CD4-positive, alpha-beta T cell treated with Interferon gamma for 1 hour (primary cell): Measurements from ENCODE around the gene ALAS1.

ENCODE experiments used
- DNase-seq: peaks from one replicate; pipeline ENCODE4 v3.0.0-alpha.2; 2020

ALAS1 gene

DNA sequence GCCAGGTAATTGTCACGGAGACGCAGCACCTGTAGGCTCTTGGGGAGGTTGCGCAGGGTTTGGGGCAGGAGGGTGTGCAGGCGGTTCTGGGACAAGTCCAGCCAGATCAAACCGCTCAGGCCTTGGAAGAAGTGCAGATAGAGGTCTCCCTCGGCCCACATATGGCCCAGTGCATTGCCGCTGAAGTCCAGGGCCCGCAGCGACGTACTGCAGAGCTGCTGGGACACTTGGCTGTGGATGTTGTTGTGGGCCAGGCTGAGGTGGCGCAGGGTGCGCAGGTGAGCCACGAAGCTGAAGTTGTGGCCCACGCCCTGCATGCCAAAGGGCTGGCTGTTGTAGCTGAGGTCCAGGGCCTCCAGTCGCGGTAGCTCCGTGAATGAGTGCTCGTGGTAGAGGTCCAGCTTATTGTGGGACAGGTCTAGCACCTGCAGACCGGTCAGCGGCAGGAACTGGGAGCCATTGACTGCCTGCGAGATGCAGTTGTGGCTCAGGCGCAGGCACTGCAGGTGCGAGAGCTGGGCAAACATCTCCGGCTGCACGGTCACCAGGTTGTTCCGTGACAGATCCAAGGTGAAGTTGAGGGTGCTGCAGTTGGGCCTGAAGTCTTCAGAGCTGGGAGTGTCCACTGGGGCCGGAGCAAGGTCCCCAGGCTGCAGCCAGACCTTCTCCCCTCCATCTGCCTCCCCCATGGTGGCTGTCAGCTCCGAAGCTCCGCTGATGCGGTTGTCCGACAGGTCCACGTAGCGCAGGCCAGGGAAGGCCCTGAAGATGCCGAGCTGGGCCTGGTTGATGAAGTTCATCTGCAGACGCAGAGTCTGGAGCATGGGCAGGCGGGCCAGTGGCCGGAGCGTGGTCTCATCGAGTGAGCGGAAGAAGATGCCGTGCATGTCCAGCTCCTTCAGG, 24.6 kb downstream of the ALAS1 start:
- DNase-seq, result no peak

DNA sequence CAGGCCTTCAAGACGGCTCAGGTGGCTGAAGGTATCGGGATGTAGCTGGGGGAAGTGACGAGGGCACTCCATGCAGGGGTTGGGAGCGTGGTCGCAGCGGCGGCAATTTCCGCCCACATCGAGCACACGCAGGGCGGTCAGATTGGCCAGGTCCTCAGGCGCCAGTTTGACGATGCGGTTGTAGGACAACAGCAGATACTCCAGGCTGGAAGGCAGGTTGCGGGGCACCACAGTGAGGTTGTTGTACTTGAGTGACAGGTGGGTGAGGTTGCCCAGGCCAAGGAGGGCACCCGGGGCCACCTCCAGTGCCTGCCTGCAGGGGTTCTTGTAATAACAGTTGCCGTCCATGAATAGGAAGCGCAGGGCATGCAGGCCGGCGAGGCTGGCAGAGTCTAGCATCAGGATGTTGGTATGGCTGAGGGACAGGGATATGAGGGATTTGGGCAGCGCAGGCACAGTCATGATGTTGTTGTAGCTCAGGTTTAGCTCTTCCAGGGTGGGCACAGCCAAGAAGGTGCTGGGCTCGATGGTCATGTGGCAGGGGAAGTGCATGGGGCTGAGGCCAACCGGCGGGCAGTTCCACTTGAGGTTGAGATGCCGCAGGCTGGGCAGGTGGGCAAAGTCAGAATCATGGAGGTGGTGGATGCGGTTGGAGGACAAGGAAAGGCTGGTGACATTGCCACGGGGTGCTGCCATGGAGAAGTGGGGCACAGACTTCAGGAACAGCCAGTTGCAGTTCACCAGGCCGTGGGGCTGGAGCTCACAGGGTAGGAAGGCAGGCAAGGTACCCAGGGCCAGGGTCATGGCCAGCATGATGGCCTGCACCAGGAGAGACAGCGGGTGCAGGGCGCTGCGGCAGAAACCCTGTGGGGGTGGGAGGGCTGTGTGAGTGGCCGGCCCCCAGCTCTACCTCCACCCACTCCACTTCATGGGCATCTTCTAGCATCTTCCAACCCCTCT, 25.8 kb downstream of the ALAS1 start:
- DNase-seq, result no peak

DNA sequence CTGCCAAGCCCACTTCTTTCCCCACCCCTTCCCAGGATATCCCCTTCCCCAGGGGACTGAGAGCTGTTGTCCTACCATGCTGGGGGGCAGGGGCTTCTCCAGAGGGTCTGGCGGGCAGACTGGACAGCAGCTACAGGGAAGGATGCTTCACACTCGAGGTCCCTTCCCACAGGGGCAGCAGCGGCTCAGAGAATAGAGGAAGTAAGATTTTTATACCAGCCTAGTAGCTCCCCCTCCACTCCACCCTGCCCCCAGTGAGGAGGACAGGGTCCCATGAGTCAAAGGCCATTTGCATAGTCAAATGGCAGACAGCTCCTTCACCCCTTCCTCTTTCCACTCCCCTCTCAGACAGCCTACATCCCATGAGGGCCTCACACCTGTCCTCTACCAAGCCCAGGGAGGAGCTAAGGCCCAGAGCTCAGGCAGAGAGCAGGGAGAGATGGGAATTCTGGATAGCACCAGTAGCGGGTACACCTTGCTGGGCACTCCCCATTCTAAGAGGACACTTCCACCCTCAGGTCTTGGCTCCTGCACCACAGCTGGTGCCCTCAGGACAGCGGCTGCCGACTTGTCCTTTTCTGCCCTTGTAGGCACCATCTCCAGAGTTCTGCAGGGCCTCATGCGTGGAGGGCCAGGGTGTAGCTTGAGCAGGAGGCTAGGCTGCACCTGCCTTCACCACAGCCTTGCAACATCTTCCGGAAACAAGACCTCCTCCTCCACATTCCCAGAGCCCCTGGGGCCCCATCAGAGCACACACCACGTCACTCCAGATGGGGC, 27.7 kb downstream of the ALAS1 start, which contains the start of gene TLR9:
TSS of gene TLR9 (minus strand) at position 194 of the 777 bp plus-strand sequence. CDS start at position 78, 116 bp downstream.
- DNase-seq, result peak; percentile 77

GRCh38 chr3:52226229-52226817, 28.4 kb downstream of the ALAS1 start:
- no peak for DNase-seq

- no peak for DNase-seq
These were observed 29.2 kb downstream of the ALAS1 start for GRCh38 chr3:52227117-52227516.

DNA sequence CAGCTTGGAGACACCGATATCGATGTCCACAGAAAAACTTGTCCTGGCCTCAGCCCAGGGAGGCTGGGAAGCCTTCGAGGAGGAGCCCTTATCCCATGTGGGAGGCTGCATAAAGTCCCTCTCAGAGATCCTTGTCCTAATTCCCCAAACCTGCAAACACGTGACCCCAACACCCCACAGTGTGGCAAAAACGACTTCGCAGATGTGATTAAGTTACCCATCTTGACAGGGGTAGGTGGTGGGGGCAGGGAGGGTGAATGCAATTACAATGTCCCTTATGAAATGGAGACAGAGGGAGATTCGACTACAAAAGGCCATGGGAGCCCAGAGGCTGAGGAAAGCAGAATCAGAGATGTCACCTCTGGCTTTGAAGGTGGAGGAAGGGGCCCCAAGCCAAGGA, 29.8 kb downstream of the ALAS1 start:
- DNase-seq, result no peak

DNA sequence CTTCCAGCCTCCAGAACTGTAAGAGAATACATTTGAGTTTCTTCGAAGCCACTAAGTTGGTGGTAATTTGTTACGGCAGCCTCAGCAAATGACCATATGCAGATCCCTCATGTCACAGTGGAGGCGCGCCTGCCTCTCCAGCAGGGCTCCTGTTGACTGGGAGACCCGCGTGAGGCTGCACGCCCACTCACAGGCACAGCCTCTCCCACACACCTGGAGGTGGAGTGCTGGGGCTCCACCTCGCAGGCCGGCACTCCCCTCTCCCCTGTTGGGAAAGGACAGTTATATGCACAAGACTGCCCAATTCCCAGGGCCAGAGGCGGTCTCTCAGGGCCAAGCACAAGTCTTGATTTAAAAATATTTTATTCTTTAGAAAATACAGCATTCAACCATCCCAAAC, 30.3 kb downstream of the ALAS1 start:
- DNase-seq, result no peak

DNA sequence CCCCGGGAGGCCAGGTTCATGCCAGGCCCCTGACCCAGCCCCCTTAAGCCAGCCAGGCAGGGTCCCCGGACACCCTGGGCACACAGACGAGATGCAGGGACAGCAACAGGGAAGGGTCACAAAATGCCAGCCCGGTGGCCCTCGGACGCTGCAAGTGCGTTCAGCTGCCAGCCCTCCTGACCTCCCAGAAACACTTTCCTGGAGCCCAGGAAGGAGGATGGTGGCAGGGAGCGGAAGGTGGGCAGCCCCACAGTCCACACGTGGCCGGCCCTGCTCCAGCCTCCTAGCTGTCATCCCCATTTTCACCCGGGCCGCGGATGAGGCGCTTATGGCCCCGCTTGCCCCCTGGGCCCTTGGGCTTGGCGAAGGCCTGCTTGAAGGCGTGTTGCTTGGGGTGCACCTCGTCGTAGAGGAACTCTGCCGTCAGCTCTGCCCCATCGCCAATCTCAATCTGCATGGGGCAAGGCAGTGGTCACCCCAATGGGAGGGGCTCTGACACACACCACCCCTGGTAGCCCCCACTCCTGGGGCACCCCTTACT, 30.9 kb downstream of the ALAS1 start:
- DNase-seq, result no peak

GRCh38 chr3:52229656-52230055, 31.7 kb downstream of the ALAS1 start:
- no peak for DNase-seq

- DNase-seq, result no peak
These were observed 32.5 kb downstream of the ALAS1 start for GRCh38 chr3:52230461-52230860.

DNA sequence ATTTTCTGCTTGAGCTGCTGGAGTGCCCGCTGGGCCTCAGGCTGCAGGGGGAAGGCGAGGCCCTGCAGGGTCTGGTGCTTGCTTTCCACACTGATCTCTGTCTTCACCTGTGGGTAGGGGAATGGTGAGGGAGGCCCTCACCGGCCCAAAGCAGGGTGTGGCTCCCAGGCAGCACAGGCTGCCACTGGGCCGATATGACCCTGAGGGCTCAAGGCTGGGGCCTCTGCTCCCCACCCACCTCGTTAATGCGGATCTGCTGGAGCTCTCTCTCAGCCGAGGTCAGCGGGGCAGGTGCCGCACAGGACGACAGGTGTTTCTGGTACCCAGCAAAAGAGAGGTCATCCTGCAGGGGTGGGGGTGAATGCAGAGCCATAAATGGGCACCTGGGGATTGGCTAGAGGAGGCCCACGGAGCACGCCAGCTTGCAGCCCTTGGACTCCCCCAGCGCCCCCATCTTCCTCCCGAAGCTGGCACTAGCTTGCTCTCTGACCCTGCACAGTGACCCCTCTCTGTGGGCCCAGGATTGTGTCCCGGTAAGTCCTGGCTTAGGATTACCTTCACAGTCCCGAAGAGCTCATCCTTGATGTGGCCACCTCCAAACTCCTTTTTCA, 33.0 kb downstream of the ALAS1 start:
- DNase-seq, result no peak

DNA sequence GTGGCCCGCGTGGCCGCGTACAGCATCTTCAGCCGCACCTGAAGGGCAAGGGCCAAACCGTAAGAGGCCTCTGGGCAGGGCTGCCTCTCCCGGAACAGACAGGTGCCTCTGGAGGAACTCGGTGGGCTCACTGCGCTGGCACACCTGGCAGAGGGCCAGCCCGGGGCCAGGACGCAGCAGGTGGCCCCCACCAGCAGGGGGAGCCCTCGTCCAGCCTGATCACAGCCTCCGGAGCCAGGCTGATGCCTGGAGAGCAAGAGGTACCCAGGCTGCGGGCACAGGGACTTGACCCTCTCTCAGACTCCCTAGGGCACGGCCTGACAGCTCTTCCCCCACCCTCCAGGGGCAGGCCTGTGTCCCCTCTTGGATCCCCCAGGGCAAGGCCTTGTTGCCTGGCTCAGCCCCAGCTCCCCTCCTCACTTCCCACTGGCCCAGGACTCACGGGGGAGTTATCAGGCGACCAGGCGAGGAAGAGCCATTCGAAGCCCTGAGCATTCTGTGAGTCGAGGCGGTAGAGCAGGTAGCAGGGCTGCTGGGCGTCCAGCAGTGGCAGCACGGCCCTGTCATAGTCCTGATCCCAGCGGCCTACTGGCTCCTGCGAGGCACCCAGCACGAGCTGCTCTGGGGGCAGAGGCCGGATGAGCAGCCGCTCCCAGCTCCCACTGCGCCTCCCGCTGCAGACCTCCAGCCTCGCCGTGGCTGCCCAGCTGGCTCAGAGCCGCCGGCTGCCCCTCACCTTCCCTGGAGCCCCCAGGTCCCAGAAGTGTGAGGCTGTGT, 33.7 kb downstream of the ALAS1 start:
- DNase-seq, result peak; percentile 81

DNA sequence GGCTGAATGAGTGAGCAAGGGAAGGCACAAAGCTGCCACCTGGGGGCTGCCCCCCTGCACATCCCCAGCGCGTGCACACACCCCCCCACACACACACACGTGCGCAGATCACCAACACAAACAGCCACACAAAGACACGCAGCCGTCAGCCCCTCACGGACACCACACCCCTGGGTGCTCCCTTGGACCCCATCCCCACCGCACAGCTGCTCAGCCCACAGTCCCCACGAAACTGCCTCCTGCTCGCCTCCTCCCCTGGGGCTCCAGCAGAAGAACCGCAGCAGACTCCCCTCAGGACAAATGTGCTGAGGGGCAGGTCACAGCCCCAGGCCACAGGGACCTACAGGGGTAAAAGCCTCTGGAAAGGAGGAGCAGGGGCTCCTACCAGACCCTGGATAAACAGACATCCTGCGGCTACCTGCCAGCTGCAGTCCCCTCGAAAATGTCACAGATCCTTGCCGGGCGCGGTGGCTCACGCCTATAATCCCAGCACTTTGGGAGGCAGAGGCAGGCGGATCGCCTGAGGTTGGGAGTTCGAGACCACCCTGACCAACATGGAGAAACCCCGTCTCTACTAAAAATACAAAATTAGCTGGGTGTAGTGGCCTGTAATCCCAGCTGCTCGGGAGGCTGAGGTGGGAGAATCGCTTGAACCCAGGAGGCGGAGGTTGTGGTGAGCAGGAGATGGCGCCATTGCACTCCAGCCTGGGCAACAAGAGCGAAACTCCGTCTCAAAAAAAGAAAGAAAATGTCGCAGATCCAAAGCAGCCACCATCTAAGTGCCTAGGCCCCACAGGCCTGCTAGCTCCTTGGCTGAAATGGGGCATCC, 34.5 kb downstream of the ALAS1 start:
- DNase-seq, result peak; percentile 22

DNA sequence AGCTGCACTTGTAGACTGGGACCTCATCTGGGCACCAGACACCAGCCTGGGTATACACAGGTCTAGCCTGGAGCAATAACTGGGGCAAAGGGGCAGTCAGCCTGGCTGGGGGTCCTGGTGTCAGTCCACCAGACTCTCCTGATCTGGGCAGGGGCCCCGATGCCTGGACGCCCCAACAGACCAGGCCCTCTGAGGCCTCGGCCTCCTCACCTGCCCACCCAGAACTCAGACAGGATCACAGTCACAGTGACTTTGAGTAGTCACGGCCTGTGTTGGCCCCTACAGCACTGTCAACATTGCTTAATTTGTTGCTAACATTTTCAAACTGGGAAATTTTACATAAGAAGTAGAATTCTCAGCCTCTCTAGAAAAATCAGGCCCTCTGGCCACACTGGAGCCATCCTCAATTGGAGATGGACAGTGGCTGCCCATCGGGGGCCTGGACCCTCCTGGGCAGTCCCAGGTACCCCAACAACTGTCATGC, 35.2 kb downstream of the ALAS1 start:
- DNase-seq, result no peak

DNA sequence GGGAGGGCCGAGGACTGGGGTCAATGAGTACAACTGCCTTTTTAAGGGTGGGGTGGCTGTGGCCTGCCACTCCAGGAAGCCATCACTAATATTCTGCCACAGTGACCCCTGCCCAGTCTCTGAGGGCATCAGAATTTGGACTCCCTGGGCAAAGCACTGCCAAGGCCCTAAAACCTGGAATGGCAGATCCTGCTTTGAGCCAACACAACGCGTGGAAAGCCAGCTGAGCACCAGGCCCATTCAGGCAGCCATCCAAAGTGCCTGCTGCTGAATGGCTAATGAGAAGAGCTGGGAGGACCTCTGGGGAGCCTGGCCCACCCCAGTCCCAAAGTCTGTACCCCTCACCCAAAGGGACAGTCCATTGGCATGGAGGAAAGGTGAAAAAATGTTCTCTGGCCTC, 36.0 kb downstream of the ALAS1 start:
- DNase-seq, result no peak

GRCh38 chr3:52234516-52235447, 36.8 kb downstream of the ALAS1 start:
- no peak for DNase-seq

DNA sequence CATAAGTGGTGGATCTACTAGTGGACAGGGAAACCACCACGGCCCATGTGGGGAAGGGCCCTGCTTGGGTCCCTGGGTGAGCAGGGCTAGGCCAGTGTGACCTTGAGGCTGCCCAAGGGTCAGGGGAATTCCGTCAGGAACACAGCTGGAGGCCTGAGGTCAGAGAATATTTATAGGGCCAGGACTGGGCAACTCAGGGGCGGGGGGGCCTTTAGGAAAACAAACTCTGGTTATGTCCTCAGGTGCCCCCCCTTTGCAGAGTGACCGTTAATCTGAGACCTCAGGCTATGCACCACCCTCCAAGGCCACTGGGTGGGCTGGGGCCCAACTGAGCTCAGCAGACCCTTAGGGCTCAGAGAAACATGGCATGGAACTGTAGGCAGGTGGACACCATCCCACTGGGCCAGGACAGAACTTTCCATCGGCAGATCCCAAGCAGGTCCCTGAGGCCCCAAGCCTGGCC, 38.5 kb downstream of the ALAS1 start:
- no peak for DNase-seq

DNA sequence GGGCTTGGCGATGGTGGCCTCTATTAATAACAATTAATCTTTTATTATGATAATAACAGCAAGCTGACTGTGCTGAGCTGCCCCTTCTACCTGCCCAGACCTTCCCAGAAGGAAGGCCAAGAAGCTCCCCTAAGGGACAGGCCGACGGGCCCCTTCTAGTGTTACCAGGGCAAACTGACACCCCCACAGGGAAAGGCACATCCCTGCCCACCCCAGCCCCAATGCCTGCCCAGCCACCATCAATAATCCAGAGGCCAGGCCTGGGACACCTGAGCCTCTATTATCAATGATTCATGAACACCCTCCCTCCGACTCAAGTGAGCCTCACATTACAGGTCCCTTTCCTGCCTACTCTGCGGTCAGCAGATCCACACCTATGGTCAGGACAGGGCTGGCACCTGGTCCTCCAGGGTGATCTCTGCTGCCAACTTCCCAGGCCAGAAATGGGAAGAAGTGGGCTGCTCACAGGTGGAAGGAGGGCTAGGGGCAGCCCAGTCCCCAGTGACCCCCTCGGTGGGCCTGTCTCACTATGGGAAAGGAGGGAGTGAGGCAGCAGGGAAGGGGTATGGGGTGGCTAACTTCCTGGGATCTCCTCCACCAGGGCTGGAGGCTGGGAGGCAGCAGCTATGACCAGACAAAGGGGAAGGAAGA, 39.2 kb downstream of the ALAS1 start:
- no peak for DNase-seq
